ENCODE results near the gene NSD1. TPM values are rescaled to one million over a fixed set of nuclear protein-coding genes. Genes with fewer than 3 reads are reported as not detected.
A peak's percentile ranks its signal among the peaks of the same experiment; 100 is the strongest.

Gene NSD1
- total and polyA plus RNA-seq, 2 experiments from 2014 or later = 26.6 to 28.8 TPM

DNA sequence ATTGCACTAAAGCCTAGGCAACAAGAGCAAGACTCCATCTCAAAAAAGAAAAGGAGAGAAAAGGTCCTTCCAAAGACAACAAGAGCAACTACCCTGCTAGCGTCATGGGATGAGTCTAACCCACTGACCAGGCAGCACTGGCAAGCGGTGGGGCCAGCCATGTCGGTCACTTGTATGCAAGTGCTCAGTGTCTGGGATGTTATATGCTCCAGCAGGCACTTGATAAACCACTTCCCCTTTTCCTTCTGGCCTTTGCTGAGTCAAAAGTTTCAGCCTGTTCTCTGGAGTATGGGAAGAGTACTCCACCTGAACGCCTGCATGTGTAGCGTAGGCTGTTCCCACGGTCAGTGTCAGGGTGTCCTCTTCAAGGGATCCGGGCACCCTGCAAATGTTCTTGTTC is 187.3 kb downstream of the NSD1 start:
- no peak for DNase-seq (ENCODE audit: low spot score)
- Histone ChIP-seq H3K9me2 (replicated peaks; ENCODE audit: insufficient read depth) (no peaks in the 10 kb centered on the region), H4K20me1 (ENCODE audit: insufficient read depth, poor library complexity, severe bottlenecking) (no peaks in the 10 kb centered on the region), H3K4me2 (no peak overlapping the region), H3K4me3 (no peak overlapping the region), H2AFZ (no peak overlapping the region), H3K9me3 (ENCODE audit: low read depth) (no peaks in the 10 kb centered on the region), H3K79me2 (peaks cover 9% of the 10 kb centered on the region), H3K27ac (no peak overlapping the region), H3K27me3 (no peaks in the 10 kb centered on the region), H3K36me3 (replicated peaks; ENCODE audit: insufficient read depth, low read depth) (no peaks in the 10 kb centered on the region), H3K4me1 (ENCODE audit: insufficient read depth) (peaks cover 16% of the 10 kb centered on the region)
- TF ChIP-seq EZH2phosphoT487 (IDR thresholded peaks at IDR 0.05; ENCODE audit: low read depth, severe bottlenecking, unreplicated experiment) = no peak
- TF ChIP-seq EZH2 (IDR thresholded peaks at IDR 0.05; ENCODE audit: borderline replicate concordance) = no peak
- TF ChIP-seq CTCF (IDR thresholded peaks at IDR 0.05; ENCODE audit: poor library complexity) = no peak
- WGBS (ENCODE audit: low lambda C conversion rate, missing lambda C conversion rate) = 98% methylated on average over 7 of the region's 7 CpGs

DNA sequence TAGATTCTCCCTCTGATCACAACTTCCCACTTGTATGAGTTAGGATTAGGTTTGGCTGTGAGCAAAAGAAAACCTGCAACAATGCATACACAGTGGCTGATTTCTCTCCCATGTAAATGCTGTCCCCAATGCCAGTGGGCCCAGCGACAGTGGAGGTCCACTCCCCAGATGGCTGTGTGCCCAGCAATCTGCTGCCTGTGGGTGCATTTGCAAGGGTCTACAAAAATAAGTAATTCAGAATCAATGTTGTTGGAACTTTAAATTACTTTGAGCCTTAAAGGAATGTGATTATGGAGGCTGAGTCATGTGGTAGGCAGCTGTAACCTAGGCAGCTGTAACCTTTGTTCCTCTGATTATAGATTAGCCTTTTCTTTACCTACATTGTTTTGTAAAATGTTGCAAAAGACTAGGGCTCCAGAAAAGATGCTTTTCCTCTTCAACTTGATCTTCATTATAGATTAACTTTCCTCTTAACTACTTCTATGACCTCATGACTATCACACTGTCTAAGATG is 192.4 kb downstream of the NSD1 start:
- H3K4me2 ChIP-seq = peak overlapping the region; percentile 62
- peaks cover 9% of the 10 kb centered on the region for H3K79me2 ChIP-seq
- H3K36me3 ChIP-seq (replicated peaks; ENCODE audit: insufficient read depth, low read depth) = no peaks in the 10 kb centered on the region
- WGBS (ENCODE audit: low lambda C conversion rate, missing lambda C conversion rate) = 62% methylated on average over 1 of the region's 1 CpG
- TF ChIP-seq EZH2 (IDR thresholded peaks at IDR 0.05; ENCODE audit: borderline replicate concordance) (no peak), EZH2phosphoT487 (IDR thresholded peaks at IDR 0.05; ENCODE audit: low read depth, severe bottlenecking, unreplicated experiment) (no peak), CTCF (IDR thresholded peaks at IDR 0.05; ENCODE audit: poor library complexity) (no peak)
- H3K27me3 ChIP-seq = no peaks in the 10 kb centered on the region
- no peaks in the 10 kb centered on the region for H3K9me2 ChIP-seq (replicated peaks; ENCODE audit: insufficient read depth)
- no peaks in the 10 kb centered on the region for H3K9me3 ChIP-seq (ENCODE audit: low read depth)
- H3K4me3 ChIP-seq = no peak overlapping the region
- H3K27ac ChIP-seq = peak overlapping the region; percentile 85
- DNase-seq (ENCODE audit: low spot score) = no peak
- no peak overlapping the region for H2AFZ ChIP-seq
- no peaks in the 10 kb centered on the region for H4K20me1 ChIP-seq (ENCODE audit: insufficient read depth, poor library complexity, severe bottlenecking)
- peaks cover 20% of the 10 kb centered on the region for H3K4me1 ChIP-seq (ENCODE audit: insufficient read depth)

GRCh38 chr5:177327539-177328522 is 194.3 kb downstream of the NSD1 start:
- no peak for DNase-seq (ENCODE audit: low spot score)
- TF ChIP-seq CTCF (IDR thresholded peaks at IDR 0.05; ENCODE audit: poor library complexity) (no peak), EZH2phosphoT487 (IDR thresholded peaks at IDR 0.05; ENCODE audit: low read depth, severe bottlenecking, unreplicated experiment) (no peak), EZH2 (IDR thresholded peaks at IDR 0.05; ENCODE audit: borderline replicate concordance) (no peak)
- WGBS (ENCODE audit: low lambda C conversion rate, missing lambda C conversion rate) = 83% methylated on average over 28 of the region's 28 CpGs
- no peak overlapping the region for H3K4me3 ChIP-seq
- H3K79me2 ChIP-seq = peaks cover 3% of the 10 kb centered on the region
- H2AFZ ChIP-seq = no peak overlapping the region
- peaks cover 20% of the 10 kb centered on the region for H3K4me1 ChIP-seq (ENCODE audit: insufficient read depth)
- peak overlapping the region; percentile 85 for H3K27ac ChIP-seq
- H3K27me3 ChIP-seq = no peaks in the 10 kb centered on the region
- no peaks in the 10 kb centered on the region for H3K9me2 ChIP-seq (replicated peaks; ENCODE audit: insufficient read depth)
- H3K36me3 ChIP-seq (replicated peaks; ENCODE audit: insufficient read depth, low read depth) = no peaks in the 10 kb centered on the region
- H3K4me2 ChIP-seq = peak overlapping the region; percentile 3
- H4K20me1 ChIP-seq (ENCODE audit: insufficient read depth, poor library complexity, severe bottlenecking) = no peaks in the 10 kb centered on the region
- H3K9me3 ChIP-seq (ENCODE audit: low read depth) = no peaks in the 10 kb centered on the region
